HepG2 (cell line): ENCODE results near the gene FGD4. TPM values are rescaled to one million over a fixed set of nuclear protein-coding genes. Genes with fewer than 3 reads are reported as not detected.

Source experiments
- HNRNPH1 ChIP-seq: fragments of 200-400 bp; formaldehyde crosslinking; optimal IDR thresholded peaks from 2 replicates; pipeline ENCODE3; 2017; ENCODE audit warnings: mild to moderate bottlenecking, low read depth, low read length
- LCORL ChIP-seq, 2 experiments: fragments of 450-650 bp in 1 of 2; sonication (generic) in 1 of 2; formaldehyde crosslinking in 1 of 2; IDR thresholded peaks; 2 replicates each; pipeline versions ENCODE4 v1.5.0 to v1.6.1; 2017 to 2020; ENCODE audit warnings: antibody characterized with exemption in 1 of 2, missing genetic modification reagents in 1 of 2
- PAXIP1 ChIP-seq: sonication (generic); formaldehyde crosslinking; conservative IDR thresholded peaks from 2 replicates; pipeline ENCODE4 v1.4.0; 2020; ENCODE audit warnings: mild to moderate bottlenecking, missing genetic modification reagents, moderate library complexity
- TGIF2 ChIP-seq: IDR thresholded peaks from 2 replicates; pipeline ENCODE4 v1.6.1; 2016; ENCODE audit warnings: control low read depth, missing compliant biosample characterization
- ZNF10 ChIP-seq: sonication (generic); formaldehyde crosslinking; IDR thresholded peaks from 2 replicates; pipeline ENCODE4 v1.4.0; 2020; ENCODE audit warnings: mild to moderate bottlenecking, low read depth, missing genetic modification reagents, borderline replicate concordance
- ZNF337 ChIP-seq: sonication (generic); formaldehyde crosslinking; IDR thresholded peaks from 2 replicates; pipeline ENCODE4 v1.5.1; 2020; ENCODE audit warnings: missing genetic modification reagents, low read depth, mild to moderate bottlenecking, borderline replicate concordance
- ZNF556 ChIP-seq: sonication (generic); formaldehyde crosslinking; IDR thresholded peaks from 2 replicates; pipeline ENCODE4 v1.4.0; 2020; ENCODE audit warnings: mild to moderate bottlenecking, missing genetic modification reagents, borderline replicate concordance
- ZNF607 ChIP-seq: sonication (generic); formaldehyde crosslinking; IDR thresholded peaks from 2 replicates; pipeline ENCODE4 v1.5.1; 2020; ENCODE audit warnings: missing genetic modification reagents, mild to moderate bottlenecking, borderline replicate concordance
- ZNF703 ChIP-seq: sonication (generic); formaldehyde crosslinking; IDR thresholded peaks from 2 replicates; pipeline ENCODE4 v1.5.1; 2020; ENCODE audit warnings: missing genetic modification reagents, mild to moderate bottlenecking, moderate library complexity, borderline replicate concordance
- ZNF782 ChIP-seq: sonication (generic); formaldehyde crosslinking; IDR thresholded peaks from 2 replicates; pipeline ENCODE4 v1.4.0; 2020; ENCODE audit warnings: missing genetic modification reagents, mild to moderate bottlenecking, borderline replicate concordance
- polyA plus RNA-seq, 8 experiments: library from polyadenylated mRNA; depleted of rRNA in 3 of 8; stranded (reverse) in 7 of 8; unstranded in 1 of 8; fragments of >200 nt; fragmentation: Illumina TruSeq in 4 of 8; extraction: Trizol in 4 of 8; gene quantifications; 2 replicates each; pipeline versions ENCODE4 v1.2.1 to v1.2.3, GENCODE V29; 2011 to 2016; ENCODE audit warnings: low read depth in 4 of 8, missing spikeins in 1 of 8, mixed read lengths in 1 of 8; ENCODE audit not compliant: insufficient read depth in 1 of 8
- total RNA-seq, 5 experiments: library from RNA; depleted of rRNA; stranded (reverse); fragments of >200 nt; fragmentation: Illumina TruSeq; extraction: Trizol; gene quantifications; 2 replicates each; pipeline ENCODE4 v1.2.3, GENCODE V29; 2016; ENCODE audit warnings: low read depth in 1 of 5
- TF ChIP-seq, protein P1 (sequence below): sonication (generic); formaldehyde crosslinking; IDR thresholded peaks from 2 replicates; pipeline ENCODE4 v1.5.1; 2020; ENCODE audit warnings: missing genetic modification reagents, mild to moderate bottlenecking, borderline replicate concordance
- TF ChIP-seq, protein P2 (sequence below), 2 experiments: sonication (generic) in 1 of 2; formaldehyde crosslinking in 1 of 2; IDR thresholded peaks; 2 replicates each; pipeline versions ENCODE4 v1.4.0 to v1.6.1; 2016 to 2020; ENCODE audit warnings: borderline replicate concordance in 1 of 2, low read depth in 1 of 2, mild to moderate bottlenecking in 1 of 2, missing genetic modification reagents in 1 of 2
- TF ChIP-seq, protein P3 (sequence below): sonication (generic); IDR thresholded peaks from 2 replicates; pipeline ENCODE4 v1.6.1; 2016; ENCODE audit warnings: low read depth, borderline replicate concordance
- TF ChIP-seq, protein P4 (sequence below): sonication (generic); formaldehyde crosslinking; IDR thresholded peaks from 2 replicates; pipeline ENCODE4 v1.5.1; 2020; ENCODE audit warnings: mild to moderate bottlenecking, missing genetic modification reagents, moderate library complexity

Gene FGD4
- total and polyA plus RNA-seq, 2 of the 13 experiments (the other 11 are each of a cell fraction or from before 2014, with no cell fraction given): 4.6 to 6.6 TPM

GRCh38 chr12:32501835-32502333 is 102.5 kb downstream of the FGD4 start (continued):
- no peak for TF ChIP-seq HNRNPH1
- no peak for TF ChIP-seq ZNF782 (CRISPR knock-in tag)
- TF ChIP-seq LCORL (IDR thresholded peaks at IDR 0.05): peak; percentile 18; the same call in 1 of the 2 replicates
- TF ChIP-seq LCORL (CRISPR knock-in tag; IDR thresholded peaks at IDR 0.05): peak; percentile 35; the same call in 1 of the 2 replicates
- no peak for TF ChIP-seq TGIF2 (CRISPR knock-in tag)
- TF ChIP-seq ZNF10: no peak
- TF ChIP-seq ZNF556 (CRISPR knock-in tag): no peak
- peak; percentile 54; the same call in 1 of the 2 replicates for TF ChIP-seq ZNF337 (CRISPR knock-in tag)
- TF ChIP-seq PAXIP1: peak; percentile 75
- no peak for TF ChIP-seq ZNF607 (CRISPR knock-in tag)
- TF ChIP-seq, protein P1, sequence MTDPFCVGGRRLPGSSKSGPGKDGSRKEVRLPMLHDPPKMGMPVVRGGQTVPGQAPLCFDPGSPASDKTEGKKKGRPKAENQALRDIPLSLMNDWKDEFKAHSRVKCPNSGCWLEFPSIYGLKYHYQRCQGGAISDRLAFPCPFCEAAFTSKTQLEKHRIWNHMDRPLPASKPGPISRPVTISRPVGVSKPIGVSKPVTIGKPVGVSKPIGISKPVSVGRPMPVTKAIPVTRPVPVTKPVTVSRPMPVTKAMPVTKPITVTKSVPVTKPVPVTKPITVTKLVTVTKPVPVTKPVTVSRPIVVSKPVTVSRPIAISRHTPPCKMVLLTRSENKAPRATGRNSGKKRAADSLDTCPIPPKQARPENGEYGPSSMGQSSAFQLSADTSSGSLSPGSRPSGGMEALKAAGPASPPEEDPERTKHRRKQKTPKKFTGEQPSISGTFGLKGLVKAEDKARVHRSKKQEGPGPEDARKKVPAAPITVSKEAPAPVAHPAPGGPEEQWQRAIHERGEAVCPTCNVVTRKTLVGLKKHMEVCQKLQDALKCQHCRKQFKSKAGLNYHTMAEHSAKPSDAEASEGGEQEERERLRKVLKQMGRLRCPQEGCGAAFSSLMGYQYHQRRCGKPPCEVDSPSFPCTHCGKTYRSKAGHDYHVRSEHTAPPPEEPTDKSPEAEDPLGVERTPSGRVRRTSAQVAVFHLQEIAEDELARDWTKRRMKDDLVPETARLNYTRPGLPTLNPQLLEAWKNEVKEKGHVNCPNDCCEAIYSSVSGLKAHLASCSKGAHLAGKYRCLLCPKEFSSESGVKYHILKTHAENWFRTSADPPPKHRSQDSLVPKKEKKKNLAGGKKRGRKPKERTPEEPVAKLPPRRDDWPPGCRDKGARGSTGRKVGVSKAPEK (CRISPR knock-in tag): no peak
- TF ChIP-seq, protein P2, sequence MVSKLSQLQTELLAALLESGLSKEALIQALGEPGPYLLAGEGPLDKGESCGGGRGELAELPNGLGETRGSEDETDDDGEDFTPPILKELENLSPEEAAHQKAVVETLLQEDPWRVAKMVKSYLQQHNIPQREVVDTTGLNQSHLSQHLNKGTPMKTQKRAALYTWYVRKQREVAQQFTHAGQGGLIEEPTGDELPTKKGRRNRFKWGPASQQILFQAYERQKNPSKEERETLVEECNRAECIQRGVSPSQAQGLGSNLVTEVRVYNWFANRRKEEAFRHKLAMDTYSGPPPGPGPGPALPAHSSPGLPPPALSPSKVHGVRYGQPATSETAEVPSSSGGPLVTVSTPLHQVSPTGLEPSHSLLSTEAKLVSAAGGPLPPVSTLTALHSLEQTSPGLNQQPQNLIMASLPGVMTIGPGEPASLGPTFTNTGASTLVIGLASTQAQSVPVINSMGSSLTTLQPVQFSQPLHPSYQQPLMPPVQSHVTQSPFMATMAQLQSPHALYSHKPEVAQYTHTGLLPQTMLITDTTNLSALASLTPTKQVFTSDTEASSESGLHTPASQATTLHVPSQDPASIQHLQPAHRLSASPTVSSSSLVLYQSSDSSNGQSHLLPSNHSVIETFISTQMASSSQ (IDR thresholded peaks at IDR 0.05; ENCODE audit: low read depth): no peak
- TF ChIP-seq, protein P2 (CRISPR knock-in tag; IDR thresholded peaks at IDR 0.05; ENCODE audit: borderline replicate concordance): peak; percentile 53; the same call in 1 of the 2 replicates
- TF ChIP-seq, protein P3, sequence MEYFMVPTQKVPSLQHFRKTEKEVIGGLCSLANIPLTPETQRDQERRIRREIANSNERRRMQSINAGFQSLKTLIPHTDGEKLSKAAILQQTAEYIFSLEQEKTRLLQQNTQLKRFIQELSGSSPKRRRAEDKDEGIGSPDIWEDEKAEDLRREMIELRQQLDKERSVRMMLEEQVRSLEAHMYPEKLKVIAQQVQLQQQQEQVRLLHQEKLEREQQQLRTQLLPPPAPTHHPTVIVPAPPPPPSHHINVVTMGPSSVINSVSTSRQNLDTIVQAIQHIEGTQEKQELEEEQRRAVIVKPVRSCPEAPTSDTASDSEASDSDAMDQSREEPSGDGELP: peak; percentile 65; the same call in 1 of the 2 replicates
- TF ChIP-seq ZNF703: no peak
- TF ChIP-seq, protein P4, sequence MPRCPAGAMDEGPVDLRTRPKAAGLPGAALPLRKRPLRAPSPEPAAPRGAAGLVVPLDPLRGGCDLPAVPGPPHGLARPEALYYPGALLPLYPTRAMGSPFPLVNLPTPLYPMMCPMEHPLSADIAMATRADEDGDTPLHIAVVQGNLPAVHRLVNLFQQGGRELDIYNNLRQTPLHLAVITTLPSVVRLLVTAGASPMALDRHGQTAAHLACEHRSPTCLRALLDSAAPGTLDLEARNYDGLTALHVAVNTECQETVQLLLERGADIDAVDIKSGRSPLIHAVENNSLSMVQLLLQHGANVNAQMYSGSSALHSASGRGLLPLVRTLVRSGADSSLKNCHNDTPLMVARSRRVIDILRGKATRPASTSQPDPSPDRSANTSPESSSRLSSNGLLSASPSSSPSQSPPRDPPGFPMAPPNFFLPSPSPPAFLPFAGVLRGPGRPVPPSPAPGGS (CRISPR knock-in tag): 0 out of 2 replicates have a peak, but pooled peaks have one; percentile 32
